HG03575 (cell line): ENCODE data around the gene ZNF607.

Experiments
- ATAC-seq: cut with Tn5 transposase; IDR thresholded peaks from one replicate; pipeline ENCODE4 v1.9.1; 2021; ENCODE audit not compliant: unreplicated experiment, insufficient number of reproducible peaks, low FRiP score; ENCODE audit errors: extremely low read depth

The ZNF607 gene

DNA sequence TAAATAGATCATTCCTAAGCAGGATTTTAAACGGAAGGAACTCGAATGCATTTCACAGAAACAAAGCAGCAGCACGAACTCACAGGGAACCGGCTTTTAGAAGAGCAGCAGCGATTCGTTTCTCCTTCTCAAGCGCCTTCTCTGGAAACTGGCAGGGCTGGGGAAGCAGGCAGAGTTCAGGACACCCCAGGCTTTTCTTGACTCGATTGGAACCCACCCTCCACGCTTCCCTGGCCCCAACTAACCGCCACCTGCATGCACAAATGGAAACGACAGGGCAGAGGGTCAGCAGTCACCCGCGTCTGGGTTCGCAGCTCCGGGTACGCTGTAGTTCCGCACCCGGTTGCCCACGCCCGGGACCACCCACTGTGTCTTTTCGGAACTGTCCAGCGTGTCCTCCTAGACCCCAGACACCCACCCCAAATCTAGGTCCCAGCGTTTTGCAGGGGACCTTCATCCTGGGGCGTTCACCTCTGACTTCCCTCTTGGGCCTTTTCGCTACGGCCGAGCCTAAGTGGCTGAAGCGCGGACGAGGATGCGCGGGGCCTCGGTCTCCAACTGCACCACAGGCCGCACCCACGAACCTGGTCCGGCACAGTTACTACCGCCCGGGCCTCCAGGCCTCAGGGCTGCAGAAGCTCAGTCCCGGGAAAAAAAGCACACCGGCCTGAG is 64.8 kb downstream of the ZNF607 start:
- ATAC-seq: no peak

- ATAC-seq: no peak
These were observed 65.4 kb downstream of the ZNF607 start for GRCh38 chr19:37654118-37654517.
